GM18951 (cell line): ENCODE results near the gene GPC3.

Experiments used
- POLR2A ChIP-seq: IDR thresholded peaks from 4 replicates; pipeline ENCODE4 v1.6.1; 2011; ENCODE audit warnings: mild to moderate bottlenecking; ENCODE audit not compliant: insufficient read length, insufficient read depth; ENCODE audit errors: extremely low read depth
- in situ Hi-C: fragments of 300-500 bp; cut with MboI; formaldehyde crosslinking; loops from one replicate; pipeline ENCODE4 v1.12.0; 2022; ENCODE audit warnings: low sequenced_read_pairs, mixed read lengths, inconsistent platforms; ENCODE audit not compliant: unreplicated experiment

The GPC3 gene

DNA sequence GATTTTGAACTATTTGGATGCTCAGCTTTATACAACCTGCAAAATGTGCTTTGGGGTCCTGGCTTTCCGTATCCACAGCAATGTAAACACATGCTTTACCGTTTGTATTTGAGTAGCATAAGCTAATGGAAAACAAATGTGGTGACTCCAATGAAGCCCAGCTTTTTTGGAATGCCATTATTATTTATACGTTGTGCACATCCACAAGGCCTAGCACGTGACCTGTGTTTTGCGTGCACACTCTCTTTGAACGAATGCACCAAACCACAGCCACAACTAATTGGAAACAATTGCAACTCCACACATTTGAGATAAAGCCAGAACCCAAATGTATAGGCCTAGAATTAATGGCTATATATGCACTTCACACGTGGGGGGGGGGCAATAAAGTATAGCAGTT lies 380.6 kb downstream of the GPC3 start:
- in situ Hi-C loops = no loop called here
- no peak for TF ChIP-seq POLR2A

DNA sequence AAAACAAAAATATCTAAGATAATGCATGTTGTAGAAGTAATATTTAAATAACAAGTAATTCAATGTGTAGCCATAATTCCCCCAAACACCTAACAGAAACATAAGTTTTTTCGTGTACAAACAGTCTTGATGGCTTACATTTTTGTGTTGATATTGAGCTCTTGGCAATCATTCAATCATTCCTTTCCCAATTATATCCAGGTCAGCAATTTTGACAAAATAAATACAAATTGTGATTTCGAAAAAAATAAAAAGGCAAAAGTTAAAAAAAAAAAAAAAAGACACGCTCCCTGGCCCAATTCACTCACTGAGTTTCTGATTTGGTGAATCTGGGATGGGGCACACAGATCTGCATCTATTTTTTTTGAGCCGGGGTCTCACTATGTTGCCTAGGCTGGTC lies 382.5 kb downstream of the GPC3 start:
- in situ Hi-C loops = no loop called here
- TF ChIP-seq POLR2A = no peak

DNA sequence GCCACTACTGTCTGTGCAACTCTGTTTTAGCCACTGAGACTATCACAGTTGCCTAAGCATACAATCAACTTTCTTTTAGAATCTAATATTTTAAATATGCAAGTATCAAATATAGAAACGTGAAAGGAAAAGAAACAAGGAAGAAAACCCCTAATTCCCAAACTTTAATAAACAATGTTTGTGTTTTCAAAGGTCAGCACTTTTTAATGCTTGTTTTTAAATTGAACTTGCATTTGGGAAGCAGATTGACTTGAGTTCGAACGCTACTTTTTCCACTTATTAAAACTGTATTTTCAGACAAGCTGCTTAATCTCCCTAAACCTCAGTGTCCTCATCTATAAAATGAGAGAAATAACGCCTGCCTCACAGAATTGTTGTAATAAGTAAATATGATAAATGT lies 384.3 kb downstream of the GPC3 start:
- no peak for TF ChIP-seq POLR2A
- in situ Hi-C loops = no loop called here

DNA sequence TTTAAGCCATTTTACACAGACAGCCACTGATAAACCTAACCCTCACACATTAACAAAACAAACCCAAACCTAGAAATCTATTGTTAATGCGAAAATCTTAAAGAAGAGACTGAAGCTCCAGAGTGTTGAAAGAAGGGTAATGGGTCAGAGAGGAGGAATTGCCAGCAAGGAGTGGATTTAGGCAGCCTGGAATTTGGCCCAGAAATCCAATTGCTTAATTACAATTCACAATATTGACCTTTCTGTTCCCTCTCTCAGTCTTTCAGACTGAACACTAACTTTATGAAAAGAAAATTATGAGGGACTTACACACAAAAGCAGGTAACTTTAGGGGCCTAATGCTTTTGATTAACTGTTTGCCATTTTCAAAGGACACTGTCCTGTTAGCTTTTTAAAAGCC lies 384.9 kb downstream of the GPC3 start:
- TF ChIP-seq POLR2A = no peak
- in situ Hi-C loops = no loop called here

DNA sequence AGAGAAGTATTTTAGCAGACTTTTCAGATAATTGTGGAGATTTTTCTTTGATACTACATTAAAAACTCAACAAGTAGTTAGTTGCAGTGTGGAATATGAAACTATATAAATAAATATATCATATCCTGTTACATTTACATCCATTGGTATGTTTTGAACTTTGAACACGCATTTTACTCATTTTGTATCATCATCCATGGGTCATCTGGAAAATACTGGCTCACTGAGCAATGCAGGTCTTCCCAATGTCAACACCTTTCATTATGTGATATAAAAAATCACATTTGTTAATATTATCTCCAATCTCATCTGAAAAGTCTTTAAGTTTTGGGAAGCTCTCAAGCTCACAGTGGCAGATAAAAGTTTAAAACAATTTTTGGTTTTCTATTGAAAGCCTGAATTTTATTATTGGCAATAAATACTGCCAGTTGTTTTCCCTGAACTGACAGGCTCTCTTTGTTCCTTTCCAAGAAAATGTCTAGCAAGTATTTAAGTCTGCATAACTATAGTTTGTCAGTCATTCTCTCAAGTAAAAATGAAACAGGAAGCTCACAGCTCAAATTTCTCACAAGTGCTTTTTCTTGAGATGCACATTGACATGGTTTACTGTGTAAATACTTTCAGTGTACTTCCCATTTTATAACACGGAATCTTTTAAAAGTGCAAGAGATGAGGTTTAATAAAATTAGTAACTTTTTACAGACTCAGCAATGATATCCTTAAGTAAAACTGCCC lies 386.6 kb downstream of the GPC3 start:
- in situ Hi-C loops = no loop called here
- TF ChIP-seq POLR2A = no peak

DNA sequence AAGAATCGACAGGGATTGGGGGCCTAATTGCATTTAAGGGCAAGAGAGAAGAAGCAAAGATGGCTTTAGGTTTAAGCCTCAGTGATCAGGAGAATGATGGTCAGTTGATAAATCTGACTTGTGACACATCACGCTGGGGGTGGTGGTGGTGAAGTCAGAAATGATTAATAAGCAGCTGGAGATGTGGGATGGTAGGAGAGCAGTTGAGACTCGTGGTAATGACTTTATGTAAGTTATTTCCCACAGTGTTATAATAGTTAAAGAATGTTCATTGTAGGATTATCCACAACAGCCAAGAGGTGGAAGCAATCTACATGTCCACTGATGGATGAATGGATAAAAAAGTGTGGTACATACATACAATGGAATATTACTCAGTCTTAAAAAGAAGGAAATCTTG lies 391.2 kb downstream of the GPC3 start:
- in situ Hi-C loops = no loop called here
- no peak for TF ChIP-seq POLR2A

DNA sequence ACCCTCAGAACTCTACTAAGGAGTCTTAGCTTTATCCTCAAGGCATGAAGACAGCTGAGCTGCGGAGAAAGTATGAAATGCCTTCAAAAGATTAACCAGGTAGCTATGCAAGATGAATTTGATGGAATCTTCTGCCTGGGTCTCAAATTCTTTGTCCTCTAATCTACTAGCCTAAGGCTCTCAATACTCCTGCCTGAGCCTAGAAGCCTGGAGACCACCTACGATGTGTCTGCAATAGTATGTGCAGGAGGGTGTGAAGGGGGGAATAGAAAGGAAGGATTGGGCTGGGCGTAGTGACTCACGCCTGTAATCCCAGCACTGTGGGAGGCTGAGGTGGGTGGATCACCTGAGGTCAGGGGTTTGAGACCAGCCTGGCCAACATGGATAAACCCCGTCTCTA lies 391.9 kb downstream of the GPC3 start:
- no peak for TF ChIP-seq POLR2A
- in situ Hi-C loops = no loop called here

DNA sequence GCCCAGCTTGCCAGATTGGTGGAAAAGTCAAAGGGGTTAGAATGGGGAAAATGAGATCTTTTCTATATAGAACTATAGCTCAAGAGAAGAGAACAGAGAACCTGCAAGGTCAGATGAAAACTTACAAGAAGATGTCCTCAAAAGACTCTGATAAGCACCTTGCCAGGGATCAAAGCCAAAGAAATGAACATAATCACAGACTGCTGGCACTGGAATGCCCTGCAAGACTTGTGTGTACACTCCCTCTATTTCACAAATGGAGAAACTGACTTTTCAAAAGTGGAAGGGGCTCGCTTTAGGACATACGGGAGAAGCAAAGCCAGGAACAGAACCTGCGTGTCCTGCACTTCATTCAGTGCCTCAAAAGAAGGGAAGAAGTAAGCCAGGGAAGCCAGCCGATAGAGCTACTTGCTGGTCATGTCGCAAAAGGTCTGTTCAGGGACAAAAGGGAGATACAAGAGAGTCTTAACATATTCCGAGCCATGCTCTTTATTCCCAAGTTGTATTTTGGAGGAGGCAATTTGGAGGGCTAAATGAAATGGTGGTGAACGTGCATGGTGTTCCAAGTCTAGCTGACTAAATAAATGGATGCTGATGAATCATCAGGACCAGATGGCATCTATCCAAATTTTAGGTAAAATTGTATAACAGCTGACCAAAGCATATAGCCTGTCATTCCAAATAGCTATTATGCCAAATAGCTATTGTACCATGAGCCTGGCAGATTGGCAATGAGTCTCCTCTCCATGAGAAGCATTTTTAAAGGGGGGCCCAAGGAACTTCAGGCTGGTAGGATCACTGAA lies 394.5 kb downstream of the GPC3 start:
- TF ChIP-seq POLR2A = no peak
- in situ Hi-C loops = no loop called here

DNA sequence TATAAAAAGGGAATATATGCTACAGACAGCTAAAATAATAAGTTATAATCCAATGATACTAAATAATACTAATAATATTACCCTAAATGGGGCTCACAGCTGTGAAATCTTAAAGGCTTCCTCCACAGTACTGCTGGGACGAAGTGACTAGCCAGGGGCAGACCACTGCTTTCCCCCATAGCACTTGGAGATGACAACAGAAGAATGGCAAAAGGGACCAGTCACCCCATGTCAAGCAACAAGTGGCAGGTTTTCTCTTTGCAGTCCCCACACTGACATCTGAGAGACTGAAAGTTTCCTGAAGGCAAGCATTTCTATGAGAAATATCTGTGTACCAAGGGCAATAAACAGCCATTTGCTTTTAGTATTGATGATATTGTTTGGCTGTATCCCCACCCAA lies 396.6 kb downstream of the GPC3 start:
- in situ Hi-C loops = no loop called here
- no peak for TF ChIP-seq POLR2A

DNA sequence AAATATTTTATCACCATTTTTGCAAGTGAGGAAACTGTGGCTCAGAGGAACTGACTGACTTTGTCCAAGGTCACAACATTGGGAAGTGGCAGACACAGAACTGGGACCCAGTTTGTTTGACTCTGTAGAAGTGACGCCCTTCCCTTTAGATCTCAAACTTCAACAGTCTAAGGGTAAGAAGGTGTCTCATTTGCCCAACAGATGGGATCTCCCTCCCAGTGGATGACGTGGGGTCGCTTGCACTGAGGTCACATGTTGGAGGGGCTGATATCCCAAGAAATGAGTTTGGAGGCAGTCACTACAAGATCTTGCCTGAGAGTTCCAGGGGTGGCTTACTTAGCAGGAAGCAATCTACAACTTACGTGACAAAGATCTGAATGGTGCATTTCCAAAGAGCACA lies 397.6 kb downstream of the GPC3 start:
- in situ Hi-C loops = no loop called here
- TF ChIP-seq POLR2A = no peak

DNA sequence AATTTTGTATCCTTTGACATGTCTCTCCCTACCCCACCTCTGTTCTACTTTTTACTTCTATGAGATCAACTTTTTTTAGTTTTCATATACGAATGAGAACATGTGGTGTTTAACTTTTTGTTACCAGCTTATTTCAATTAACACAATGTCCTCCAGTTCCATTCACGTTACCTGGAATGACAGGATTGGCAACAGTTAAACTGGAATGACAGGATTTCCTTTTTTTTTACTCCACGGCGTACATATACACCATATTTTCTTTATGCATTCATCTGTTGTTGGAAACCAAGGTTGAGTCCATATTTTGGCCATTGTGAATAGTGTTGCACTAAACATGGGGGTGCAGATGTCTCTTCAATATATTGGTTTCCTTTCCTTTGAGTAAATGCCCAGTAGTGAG lies 398.3 kb downstream of the GPC3 start:
- in situ Hi-C loops = no loop called here

DNA sequence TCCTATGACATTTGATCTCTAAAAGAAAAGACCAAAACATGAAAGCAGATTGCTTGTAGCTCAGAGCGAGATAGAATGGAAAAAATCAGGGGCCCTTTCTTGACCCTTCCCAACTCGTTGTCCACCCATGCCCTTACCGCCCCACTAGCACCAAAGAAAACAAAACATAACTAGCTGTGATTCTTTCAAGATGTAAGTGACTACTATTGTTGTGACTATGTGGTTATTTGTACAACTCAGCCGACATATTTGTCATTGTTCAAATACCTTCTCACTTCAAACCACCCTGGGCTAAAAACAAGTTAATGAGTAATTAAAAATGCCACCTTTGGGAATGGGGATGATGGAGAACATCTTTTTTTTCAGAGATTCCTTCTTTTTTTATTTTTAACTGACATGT lies 399.0 kb downstream of the GPC3 start:
- in situ Hi-C loops = no loop called here
- TF ChIP-seq POLR2A = no peak

More for the DNA sequence above, 398.3 kb downstream of the GPC3 start:
- no peak for TF ChIP-seq POLR2A

DNA sequence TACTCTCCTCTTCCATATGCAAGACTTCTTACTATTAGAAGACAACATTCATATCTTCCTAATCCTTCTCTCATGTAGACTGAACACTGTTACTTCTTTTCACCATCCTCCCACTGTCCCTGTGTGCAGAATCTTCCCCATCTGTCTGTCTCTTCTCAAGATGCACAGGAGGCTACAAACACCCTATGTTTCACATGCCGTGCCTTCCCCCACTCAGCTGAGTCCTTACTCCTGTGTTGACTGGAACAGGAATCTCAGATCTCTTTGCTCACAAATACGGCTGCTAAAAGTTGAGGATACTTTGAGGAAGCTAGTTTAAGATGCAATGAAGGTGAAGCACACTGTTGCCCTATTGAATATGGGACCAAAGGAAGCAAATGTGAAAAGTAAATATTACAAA lies 401.6 kb downstream of the GPC3 start:
- in situ Hi-C loops = no loop called here
- no peak for TF ChIP-seq POLR2A

DNA sequence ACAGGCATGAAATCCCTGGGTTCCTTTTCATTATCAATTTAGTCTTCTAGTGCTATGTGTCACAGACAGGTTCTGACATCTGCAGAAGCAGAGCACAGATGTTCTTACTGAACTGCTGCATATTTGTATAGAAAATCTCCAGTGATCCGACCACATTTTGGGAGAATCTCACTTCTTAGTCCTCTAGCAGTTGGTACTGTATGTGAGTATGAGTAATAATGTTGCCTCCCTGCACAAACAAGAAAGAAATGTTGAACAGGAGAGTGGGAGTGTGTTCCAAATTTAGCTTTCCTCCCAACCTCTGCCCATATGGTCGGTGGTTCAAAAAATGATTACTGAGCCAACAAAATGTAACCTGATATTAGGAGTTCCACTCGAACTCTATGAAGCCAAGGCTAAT lies 404.8 kb downstream of the GPC3 start:
- in situ Hi-C loops = no loop called here
- no peak for TF ChIP-seq POLR2A

DNA sequence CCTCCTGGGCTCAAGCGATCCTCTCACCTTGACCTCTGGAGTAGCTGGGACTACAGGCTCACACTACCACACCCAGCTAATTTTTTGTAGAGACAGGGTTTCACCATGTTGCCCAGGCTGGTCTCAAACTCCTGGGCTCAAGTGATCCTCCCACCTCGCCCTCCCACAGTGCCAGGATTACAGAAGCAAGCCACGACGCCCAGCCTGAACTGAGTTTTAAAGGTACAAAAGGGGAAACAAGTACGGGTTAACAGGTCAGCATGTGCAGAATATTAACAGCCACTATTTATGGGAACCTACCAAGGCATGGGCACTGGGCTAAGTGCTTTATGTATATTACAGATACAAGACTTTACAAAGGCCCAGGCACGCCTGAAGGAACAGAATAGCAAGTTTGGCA lies 405.8 kb downstream of the GPC3 start:
- in situ Hi-C loops = no loop called here
- no peak for TF ChIP-seq POLR2A

DNA sequence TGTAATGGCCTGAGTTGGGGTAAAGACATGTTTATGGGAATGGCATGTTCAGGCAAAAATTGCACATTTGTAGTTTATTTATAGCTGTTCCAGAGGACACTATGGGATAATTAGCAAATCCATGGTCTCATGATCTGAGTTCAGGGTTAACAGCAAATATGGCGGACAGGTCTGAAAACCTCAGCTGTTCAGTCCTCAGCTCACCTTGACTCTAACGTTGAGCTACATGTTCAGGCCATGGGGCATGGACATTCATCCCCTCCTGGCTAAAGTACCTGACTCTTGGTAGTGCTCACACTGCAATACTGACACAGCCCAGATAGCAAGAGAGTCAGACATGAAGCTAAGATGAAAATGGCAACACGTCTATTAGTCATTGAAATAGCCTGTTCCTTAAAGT lies 408.5 kb downstream of the GPC3 start:
- in situ Hi-C loops = no loop called here
- no peak for TF ChIP-seq POLR2A
